ENCODE measurements around the gene BCAR3.

Gene BCAR3

DNA sequence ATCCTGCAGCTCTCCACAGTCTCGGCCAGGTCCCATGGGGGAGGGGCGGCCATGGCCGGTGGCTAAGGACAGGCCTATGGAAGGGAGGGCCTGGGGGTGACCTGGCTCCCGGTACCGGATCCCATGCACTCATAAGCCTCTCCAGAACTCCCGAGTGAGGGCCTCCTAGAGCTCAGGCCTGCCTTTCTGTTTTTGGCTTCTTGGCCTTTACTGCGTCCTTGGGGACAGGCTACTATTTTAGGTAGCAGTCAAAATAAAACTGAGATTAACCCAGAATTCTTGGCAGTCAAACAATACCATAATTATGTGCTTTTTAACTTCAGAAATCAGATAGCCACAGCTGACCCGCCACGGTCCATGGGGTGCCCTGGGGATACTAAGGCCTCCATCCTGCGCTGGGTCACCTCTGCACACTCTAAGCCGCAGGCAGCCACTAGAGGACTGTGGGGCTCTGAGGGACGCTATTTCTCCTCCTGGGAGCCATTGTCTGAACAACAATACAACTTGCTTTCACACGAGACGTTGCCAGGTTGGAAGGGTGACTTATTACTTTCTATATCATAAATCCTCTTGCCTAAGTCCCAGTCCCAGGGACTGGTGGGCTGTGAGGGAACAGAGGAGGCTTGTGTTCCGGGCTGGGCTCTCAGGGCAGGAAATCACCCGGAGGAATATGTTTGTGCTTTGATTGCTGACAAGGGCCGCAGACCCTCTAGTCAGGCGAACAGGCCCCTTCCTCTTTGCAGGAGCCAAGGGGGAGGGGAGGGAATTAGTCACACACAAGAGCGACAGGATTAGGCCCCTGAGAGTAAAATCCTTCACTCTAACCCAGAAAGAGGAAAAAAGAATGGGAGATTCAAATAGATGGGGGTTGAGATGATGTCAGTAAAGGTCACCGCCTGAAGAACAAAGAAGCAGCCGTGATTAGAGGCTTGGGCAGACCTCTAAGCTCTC is 40.7 kb upstream of the BCAR3 start:
- TF ChIP-seq, protein P1, sequence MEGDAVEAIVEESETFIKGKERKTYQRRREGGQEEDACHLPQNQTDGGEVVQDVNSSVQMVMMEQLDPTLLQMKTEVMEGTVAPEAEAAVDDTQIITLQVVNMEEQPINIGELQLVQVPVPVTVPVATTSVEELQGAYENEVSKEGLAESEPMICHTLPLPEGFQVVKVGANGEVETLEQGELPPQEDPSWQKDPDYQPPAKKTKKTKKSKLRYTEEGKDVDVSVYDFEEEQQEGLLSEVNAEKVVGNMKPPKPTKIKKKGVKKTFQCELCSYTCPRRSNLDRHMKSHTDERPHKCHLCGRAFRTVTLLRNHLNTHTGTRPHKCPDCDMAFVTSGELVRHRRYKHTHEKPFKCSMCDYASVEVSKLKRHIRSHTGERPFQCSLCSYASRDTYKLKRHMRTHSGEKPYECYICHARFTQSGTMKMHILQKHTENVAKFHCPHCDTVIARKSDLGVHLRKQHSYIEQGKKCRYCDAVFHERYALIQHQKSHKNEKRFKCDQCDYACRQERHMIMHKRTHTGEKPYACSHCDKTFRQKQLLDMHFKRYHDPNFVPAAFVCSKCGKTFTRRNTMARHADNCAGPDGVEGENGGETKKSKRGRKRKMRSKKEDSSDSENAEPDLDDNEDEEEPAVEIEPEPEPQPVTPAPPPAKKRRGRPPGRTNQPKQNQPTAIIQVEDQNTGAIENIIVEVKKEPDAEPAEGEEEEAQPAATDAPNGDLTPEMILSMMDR (IDR thresholded peaks at IDR 0.05), result no peak

DNA sequence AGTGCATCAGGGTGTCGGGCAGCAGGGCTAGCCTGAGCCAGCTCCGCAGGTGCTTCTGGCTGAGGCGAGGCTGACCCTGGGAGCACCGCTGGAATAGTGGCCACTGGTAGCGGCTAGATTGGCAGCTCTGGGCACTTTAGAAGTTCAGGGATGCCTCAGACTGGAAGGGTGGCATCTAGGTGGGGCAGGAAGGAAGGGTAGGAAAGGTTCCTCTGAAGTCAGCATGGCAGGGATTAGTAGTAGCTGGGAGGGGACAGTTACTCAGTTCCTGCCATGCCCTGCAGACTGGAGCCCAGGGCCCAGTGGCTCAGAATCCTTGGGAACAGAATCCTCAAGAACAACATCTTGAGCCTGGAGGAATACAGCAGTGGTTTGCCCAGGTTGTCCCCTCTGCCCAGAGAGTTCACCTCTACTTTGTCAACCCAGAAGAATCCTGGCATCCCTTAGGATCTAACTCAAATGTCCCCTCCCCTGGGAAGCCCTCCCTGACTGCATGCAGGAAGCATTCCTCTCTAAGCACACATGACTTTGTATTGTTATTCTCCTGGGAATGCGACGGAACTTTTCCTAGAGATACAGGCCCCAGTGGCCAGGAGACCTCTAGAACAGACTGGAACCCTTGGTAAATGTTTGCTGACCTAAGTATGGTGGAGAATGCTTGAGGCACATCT is 39.5 kb upstream of the BCAR3 start:
- TF ChIP-seq, protein P1 (IDR thresholded peaks at IDR 0.05), result no peak

DNA sequence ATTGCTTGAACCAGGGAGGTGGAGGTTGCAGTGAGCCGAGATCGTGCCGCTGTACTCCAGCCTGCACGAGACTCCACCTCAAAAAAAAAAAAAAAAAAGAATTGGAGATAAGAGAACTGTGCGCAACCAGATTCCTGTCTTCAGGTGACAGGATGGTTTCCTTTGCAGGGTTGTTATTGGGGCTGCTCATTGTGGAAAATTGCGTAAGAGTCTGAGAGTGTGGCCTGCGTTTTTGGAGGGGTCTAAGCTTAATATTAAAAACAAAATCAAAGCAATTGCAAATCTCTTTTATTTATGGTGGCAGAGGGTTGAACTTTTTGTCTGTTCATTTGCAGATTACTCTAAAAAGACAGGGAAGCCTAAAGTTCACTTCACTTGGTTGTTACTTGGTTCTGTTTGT is 36.0 kb upstream of the BCAR3 start:
- TF ChIP-seq, protein P1 (IDR thresholded peaks at IDR 0.05), result no peak

DNA sequence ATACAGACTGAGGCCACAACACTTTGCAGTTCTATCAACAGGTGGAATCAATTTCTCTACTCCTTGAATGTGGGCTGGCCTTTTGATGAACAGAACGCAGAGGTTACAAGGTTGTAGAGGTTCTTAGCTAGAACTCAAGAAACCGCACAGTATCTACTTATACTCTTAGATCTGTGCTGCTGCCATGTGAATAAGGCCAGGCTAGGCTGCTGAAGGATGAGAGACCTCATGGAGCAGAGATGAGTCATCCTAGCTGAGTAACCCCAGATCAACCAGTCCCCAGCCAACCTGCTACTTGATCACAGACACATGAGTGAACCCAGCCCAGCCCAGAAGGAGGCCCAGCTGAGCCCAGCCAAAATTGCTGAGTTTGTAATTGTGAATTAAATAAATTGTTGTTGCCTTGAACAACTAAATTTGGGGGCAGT is 35.3 kb upstream of the BCAR3 start:
- TF ChIP-seq, protein P1 (IDR thresholded peaks at IDR 0.05), result no peak

DNA sequence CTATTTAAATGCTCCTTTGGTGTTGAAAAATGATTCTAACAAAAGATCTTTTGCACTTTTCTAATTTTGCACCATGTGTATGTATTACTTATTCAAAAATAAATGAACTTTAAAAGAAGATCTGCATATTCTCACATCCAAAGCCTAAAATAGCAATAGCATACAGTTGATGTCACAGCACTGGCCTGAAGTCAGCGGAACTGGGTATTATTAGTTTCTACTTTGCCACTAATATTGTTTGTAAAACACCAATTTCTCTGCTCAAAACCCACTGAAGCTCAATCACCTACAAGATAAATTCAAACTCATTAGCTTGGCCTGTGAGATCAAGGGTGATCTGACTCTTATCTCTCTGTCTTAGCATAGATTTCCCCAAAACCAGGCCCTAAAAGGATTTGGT is 34.5 kb upstream of the BCAR3 start:
- TF ChIP-seq, protein P1 (IDR thresholded peaks at IDR 0.05), result no peak

DNA sequence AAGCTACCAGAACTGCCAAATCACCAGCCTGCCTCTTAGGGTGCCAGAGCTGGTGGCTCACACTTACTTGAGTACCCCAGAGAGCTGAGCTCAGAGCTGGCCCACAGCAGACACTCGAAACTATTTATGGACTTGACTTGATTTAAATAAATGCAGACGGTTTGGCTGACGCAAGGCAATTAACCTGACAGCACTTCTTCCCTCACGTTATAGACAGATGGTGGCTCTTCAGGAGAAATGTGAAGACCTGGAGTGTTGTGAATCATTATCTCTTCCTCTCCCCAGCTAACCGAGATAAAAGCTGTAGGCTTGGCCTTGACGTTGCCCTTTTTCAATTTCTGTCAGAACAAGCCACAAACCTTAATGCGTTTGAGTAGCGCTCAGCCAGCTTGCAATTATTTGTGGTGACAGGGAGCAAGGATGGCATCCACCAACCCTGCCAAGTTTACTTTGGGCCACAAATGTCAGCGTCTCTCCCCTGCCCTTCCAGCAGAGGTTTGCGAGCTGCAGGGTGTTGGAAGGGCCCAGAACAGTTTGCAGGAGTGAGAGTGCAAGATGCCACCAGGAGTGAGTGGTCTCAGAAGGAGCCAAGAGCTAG is 34.0 kb upstream of the BCAR3 start:
- TF ChIP-seq, protein P1 (IDR thresholded peaks at IDR 0.05), result no peak

DNA sequence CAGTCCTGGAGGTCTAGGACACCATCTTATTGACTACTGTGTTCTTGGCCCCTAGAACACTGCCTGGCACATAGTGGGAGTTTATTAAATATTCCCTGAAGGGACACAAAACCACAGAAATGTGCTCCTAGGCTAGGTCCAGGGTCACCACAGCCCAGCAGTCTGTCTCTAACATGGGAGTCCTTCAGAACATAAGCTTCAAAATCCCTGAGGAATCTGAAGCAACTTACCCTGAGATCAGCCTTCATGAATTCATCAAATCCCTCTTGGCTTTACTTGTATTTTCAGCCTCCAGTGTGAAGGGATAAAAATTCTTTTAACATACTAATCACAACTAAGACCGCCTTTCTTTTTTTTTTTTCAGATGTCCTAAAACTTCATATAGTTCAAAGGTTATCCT is 32.7 kb upstream of the BCAR3 start:
- TF ChIP-seq, protein P1 (IDR thresholded peaks at IDR 0.05), result no peak

Measured in LNCAP (cell line).